Measurements from ENCODE around the gene JPT2.

GRCh38 chr16:1729445-1729844 lies 51.4 kb downstream of the JPT2 start:
- TF ChIP-seq, protein P1, sequence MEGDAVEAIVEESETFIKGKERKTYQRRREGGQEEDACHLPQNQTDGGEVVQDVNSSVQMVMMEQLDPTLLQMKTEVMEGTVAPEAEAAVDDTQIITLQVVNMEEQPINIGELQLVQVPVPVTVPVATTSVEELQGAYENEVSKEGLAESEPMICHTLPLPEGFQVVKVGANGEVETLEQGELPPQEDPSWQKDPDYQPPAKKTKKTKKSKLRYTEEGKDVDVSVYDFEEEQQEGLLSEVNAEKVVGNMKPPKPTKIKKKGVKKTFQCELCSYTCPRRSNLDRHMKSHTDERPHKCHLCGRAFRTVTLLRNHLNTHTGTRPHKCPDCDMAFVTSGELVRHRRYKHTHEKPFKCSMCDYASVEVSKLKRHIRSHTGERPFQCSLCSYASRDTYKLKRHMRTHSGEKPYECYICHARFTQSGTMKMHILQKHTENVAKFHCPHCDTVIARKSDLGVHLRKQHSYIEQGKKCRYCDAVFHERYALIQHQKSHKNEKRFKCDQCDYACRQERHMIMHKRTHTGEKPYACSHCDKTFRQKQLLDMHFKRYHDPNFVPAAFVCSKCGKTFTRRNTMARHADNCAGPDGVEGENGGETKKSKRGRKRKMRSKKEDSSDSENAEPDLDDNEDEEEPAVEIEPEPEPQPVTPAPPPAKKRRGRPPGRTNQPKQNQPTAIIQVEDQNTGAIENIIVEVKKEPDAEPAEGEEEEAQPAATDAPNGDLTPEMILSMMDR (IDR thresholded peaks at IDR 0.05), result no peak
- no peak for TF ChIP-seq EP300 (IDR thresholded peaks at IDR 0.05)

Measured in suprapubic skin (tissue), 3 donors.